Thoracic aorta (tissue), 2 donors: ENCODE results near the gene NCBP3. TPM values are rescaled to one million over a fixed set of nuclear protein-coding genes. Genes with fewer than 3 reads are reported as not detected.
"Not testable (repeated sequence)": the region's sequence is repeated elsewhere in the genome, so short reads cannot be mapped to it uniquely, and the experiment has no call there.

Source experiments
- ATAC-seq: fragments of 150-250 bp; one replicate; pipeline ENCODE4 v1.8.0; 2017; ENCODE audit warnings: low read depth; ENCODE audit not compliant: insufficient number of reproducible peaks, low FRiP score
- DNase-seq: peaks from one replicate; pipeline ENCODE4 v3.0.0-alpha.2; 2020; ENCODE audit warnings: low spot score
- H3K27ac ChIP-seq, 2 donors: fragments of 200-600 bp; sonication (generic); 1 replicate in 1 of 2; 2 replicates in 1 of 2; pipeline ENCODE4 v1.5.1; 2016; ENCODE audit warnings: mild to moderate bottlenecking in 2 of 2, moderate library complexity in 2 of 2
- H3K27me3 ChIP-seq: fragments of 200-600 bp; sonication (generic); replicated peaks from 2 replicates; pipeline ENCODE4 v1.6.0; 2016; ENCODE audit warnings: mild to moderate bottlenecking; ENCODE audit not compliant: insufficient read depth
- H3K36me3 ChIP-seq: fragments of 200-600 bp; sonication (generic); one replicate; pipeline ENCODE4 v1.5.1; 2016
- H3K4me1 ChIP-seq, 2 donors: fragments of 200-600 bp; sonication (generic); 1 replicate in 1 of 2; 2 replicates in 1 of 2; pipeline versions ENCODE4 v1.5.1 to v1.6.0; 2016; ENCODE audit warnings: low read depth in 2 of 2, mild to moderate bottlenecking in 1 of 2; ENCODE audit not compliant: control insufficient read depth in 1 of 2
- H3K4me3 ChIP-seq: fragments of 200-600 bp; sonication (generic); 2 replicates; pipeline ENCODE4 v1.5.1; 2016; ENCODE audit warnings: mild to moderate bottlenecking
- H3K9me3 ChIP-seq: fragments of 200-600 bp; sonication (generic); 2 replicates; pipeline ENCODE4 v1.5.1; 2016
- total RNA-seq, 2 donors: library from RNA; depleted of rRNA; stranded (reverse); fragments of >200 nt; gene quantifications; one replicate each; pipeline versions ENCODE4 v1.1.0 to v1.2.3, GENCODE V29; 2016
- TF ChIP-seq, protein P1 (sequence below): fragments of 200-600 bp; sonication (generic); IDR thresholded peaks from one replicate; pipeline ENCODE4 v1.5.1; 2019; ENCODE audit warnings: antibody characterized with exemption

The NCBP3 gene
- total RNA-seq, 2 donors from 2014 or later, result 28.8 to 47.8 TPM

DNA sequence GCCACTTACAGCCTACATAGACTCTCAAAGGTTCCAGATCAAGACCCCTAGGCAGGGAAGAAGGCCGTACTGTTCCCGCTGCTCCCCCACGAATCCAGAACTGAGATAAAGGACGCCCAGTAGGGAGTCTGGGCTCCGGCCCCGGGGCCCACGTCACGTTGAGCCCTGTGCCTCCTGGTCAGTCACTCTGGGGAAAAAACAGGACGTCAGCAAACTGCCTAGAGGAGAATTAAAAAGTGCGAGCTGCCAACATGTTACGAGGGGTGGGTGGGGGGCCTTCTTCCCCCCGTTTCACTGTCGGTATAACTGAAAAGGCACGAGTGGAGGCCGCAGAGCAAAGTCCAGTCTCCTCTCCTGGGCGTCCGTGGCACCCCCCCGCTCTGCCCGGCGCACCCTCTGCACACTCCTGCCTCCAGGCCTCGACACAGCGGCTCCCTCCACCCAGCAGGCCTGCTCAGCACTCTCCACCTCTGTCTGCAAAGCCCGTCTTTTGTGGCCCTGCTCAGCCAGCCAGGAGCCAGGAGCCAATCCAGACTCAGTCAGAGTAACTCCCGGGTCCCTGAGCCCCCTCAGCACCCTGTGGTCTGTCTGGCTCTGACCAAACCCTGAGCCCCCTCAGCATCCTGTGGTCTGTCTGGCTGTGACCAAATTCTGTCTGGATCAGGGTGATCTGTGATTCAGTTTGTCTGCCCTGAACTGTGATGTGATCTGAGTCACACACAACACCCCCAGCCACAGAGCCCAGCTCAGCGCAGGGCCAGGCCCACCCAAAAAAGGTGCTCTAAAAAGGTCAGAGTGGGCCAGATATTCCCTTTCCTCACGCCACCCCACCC is 51.3 kb downstream of the NCBP3 start:
- peaks cover 0 to 6% of the 10 kb centered on the region in 2 donors for H3K4me1 ChIP-seq
- no peak overlapping the region for H3K27ac ChIP-seq
- no peaks in the 10 kb centered on the region for H3K9me3 ChIP-seq
- H3K4me3 ChIP-seq, result no peak overlapping the region
- DNase-seq (no peak), ATAC-seq (no peak)
- H3K27me3 ChIP-seq, result no peaks in the 10 kb centered on the region
- TF ChIP-seq, protein P1, sequence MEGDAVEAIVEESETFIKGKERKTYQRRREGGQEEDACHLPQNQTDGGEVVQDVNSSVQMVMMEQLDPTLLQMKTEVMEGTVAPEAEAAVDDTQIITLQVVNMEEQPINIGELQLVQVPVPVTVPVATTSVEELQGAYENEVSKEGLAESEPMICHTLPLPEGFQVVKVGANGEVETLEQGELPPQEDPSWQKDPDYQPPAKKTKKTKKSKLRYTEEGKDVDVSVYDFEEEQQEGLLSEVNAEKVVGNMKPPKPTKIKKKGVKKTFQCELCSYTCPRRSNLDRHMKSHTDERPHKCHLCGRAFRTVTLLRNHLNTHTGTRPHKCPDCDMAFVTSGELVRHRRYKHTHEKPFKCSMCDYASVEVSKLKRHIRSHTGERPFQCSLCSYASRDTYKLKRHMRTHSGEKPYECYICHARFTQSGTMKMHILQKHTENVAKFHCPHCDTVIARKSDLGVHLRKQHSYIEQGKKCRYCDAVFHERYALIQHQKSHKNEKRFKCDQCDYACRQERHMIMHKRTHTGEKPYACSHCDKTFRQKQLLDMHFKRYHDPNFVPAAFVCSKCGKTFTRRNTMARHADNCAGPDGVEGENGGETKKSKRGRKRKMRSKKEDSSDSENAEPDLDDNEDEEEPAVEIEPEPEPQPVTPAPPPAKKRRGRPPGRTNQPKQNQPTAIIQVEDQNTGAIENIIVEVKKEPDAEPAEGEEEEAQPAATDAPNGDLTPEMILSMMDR, result no peak
- no peaks in the 10 kb centered on the region for H3K36me3 ChIP-seq

DNA sequence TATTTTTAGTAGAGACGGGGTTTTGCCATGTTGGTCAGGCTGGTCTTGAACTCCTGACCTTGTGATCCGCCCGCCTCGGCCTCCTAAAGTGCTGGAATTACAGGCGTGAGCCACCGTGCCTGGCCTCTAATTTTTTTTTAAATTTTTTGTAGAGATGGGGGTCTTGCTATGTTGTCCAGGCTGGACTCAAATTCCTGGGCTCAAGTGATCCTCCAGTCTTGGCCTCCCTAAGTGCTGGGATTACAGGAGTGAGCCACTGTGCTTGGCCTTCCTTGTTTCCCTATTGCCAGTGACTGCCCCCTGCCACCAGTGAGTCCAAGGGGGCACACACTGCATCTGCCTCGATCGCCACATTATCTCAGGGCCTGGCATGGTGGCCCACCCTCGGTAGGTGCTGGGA is 51.9 kb downstream of the NCBP3 start:
- DNase-seq, H3K4me3 ChIP-seq, H3K36me3 ChIP-seq, H3K27ac ChIP-seq, H3K27me3 ChIP-seq, H3K9me3 ChIP-seq, H3K4me1 ChIP-seq, ATAC-seq: not testable (repeated sequence)

DNA sequence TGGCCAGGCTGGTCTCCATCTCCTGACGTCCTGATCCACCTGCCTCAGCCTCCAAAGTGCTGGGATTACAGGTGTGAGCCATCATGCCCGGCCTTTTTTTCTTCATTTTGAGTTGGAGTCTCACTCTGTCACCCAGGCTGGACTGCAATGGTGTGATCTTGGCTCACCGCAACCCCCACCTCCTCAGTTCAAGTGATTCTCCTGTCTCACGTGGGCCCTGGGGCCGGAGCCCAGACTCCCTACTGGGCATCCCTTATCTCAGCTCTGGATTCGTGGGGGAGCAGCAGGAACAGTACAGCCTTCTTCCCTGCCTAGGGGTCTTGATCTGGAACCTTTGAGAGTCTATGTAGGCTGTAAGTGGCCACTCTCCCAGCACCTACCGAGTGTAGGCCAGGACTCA is 52.8 kb downstream of the NCBP3 start:
- H3K27me3 ChIP-seq, H3K9me3 ChIP-seq, ATAC-seq, H3K27ac ChIP-seq, H3K4me3 ChIP-seq, H3K36me3 ChIP-seq, DNase-seq, H3K4me1 ChIP-seq: not testable (repeated sequence)

DNA sequence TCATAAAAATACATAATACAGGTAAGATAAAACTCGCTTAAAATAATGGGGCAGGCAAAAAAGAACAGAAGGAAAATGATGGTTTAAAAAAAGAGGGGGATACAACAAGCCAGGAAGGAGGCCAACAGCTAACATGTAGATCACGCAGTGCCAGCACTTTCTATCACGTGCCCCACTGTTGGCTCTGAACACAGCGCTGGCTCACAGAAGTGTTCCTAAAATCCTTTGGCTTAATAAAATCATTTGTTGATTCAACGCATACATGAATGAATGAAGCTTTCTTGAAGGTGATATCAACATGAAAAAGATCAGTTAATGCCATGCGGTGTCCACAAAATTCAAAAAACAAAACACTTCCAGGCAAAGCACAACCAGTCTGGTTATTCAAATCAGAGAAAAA is 53.6 kb downstream of the NCBP3 start:
- Histone ChIP-seq H3K4me3 (no peak overlapping the region), H3K27me3 (no peaks in the 10 kb centered on the region), H3K4me1 (peaks cover 0 to 6% of the 10 kb centered on the region in 2 donors), H3K27ac (no peak overlapping the region), H3K36me3 (no peaks in the 10 kb centered on the region), H3K9me3 (no peaks in the 10 kb centered on the region)
- ATAC-seq, result no peak
- DNase-seq, result no peak
- TF ChIP-seq, protein P1, result no peak

DNA sequence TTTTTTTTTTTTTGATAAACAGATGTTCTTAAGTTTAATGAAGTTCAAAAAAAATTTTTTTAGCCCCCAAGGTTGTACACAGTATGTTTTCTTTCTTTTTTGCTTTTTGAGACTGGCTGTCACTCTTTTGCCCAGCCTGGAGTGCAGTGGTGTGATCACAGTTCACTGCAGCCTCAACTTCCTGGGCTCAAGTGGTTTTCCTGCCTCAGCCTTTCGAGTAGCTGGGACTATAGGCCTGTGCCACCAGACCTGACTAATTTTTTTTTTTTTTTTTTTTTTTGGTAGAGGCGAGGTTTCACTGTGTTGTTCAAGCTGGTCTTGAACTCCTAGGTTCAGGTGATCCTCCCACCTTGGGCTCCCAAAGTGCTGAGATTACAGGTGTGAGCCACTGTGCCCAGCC is 57.8 kb downstream of the NCBP3 start:
- no peak for DNase-seq
- Histone ChIP-seq H3K27ac (no peak overlapping the region), H3K27me3 (no peaks in the 10 kb centered on the region), H3K4me1 (peaks cover 0 to 6% of the 10 kb centered on the region in 2 donors), H3K4me3 (no peak overlapping the region), H3K9me3 (no peaks in the 10 kb centered on the region), H3K36me3 (no peaks in the 10 kb centered on the region)
- no peak for ATAC-seq
- TF ChIP-seq, protein P1, result no peak

DNA sequence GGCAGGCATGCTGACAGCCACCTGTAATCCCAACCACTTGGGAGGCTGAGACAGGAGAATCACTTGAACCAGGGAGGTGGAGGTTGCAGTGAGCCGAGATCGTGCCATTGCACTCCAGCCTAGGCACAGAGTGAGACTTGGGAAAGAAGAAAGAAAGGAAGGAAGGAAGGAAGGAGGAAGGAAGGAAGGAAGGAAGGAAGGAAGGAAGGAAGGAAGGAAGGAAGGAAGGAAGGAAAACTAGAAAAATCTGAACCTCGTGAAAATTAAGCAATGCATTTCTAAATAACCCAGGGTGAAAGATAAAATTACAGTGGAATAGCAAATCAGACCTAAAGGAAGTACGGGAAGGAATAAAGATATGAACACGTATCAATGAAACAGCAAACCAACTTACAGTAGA is 60.7 kb downstream of the NCBP3 start:
- not testable (repeated sequence) for H3K4me1 ChIP-seq, H3K4me3 ChIP-seq, DNase-seq, H3K9me3 ChIP-seq, ATAC-seq, H3K27me3 ChIP-seq, H3K36me3 ChIP-seq, H3K27ac ChIP-seq
